ENCODE data around the gene INPP5B.
"Not testable (repeated sequence)": the region's sequence is repeated elsewhere in the genome, so short reads cannot be mapped to it uniquely, and the experiment has no call there.

The INPP5B gene

DNA sequence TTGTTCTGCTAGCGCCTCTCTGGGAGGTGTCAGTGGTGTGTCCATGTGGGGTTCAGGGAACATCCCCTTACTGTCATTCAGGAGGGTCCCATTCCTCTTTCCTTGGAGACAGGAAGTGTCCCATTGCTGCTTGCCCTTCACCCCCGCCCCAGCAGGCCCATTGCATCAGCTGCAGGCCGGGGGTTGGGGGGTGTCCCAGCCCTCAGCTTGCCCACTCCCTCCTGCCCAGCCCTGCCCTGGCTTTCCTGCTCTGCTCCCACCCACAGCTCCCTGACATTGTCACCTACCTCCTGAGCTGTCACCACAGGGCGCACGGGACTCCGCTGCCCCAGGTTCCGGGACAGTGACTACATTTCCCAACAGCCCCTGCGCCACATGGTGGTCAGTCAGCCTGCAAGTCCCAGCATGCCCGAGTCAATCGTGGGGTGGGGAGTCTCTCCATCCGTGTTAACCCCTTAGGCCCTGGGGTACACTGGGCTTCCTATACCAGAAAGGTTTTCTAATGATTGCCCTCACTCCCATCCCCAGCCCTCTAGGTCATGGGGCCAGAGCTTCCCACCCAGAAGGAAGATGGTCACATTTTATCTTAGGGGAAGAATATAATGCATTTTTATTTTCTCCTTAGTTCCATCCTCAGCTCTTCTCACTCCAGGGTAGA is at the start of gene INPP5B:
INPP5B (minus strand) TSS at position 351 of the 658 bp plus-strand sequence. CDS start 745 bp downstream, outside the sequence.
- no peak for DNase-seq

DNA sequence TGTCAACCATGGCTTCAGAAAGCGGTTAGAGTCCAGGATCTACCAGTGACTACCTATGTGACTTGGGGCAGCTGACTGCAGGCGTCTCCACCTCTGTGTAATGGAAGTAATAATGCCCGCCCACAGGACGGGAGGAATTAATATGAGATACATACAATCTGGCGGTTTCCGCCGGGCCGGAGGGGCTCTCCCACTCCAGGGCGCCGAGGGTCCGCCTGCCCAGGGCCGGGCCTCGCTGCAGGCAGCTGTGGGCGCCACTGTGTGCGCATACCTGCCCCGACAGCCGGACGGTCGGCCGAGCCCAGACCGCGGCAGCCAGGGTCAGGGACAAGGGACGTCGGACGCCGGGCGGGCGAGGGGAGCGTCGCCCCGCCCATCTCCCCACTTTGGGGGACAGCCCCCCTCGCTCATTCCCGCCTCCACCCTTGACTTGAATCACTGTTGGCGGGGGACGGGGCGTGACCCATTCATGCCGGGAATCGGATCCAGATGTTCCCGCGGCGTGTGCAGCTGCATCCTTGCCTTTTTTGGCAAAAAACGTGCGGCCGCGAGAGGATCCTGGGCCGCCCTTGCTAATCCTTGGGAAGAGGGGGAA is 49.0 kb upstream of the INPP5B start:
- DNase-seq, result no peak

DNA sequence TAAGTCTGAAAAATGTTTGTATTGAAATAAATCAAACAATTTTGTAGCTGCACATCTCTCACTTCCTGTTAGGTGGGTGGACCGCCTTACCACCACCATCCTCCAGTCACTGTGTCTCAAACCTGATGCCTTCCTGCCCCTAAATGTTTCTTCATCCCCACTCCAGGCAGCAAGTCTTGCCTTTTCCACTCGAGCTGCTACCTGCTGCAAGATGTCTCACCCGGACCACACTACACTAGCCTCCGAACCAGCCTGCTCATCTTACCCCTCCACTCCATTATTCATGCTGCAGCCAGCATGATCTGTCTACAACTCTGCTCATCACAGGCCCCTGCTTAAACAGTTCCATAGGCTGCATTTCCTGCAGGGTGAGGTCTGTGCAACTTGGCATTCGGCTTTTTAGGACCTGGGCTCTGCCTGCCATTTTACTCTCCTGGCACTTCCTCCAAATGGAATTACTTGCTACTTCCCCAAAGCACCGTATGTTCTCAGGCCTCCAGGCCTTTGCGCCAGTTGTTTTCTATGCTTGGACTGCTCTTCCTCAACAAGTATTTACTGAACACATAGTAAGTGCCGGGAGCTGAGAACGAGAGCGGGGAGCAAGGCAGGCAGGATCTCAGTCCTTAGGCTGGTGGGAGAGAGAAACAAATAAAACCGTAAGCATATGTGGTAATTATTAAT is 48.2 kb upstream of the INPP5B start:
- no peak for DNase-seq

DNA sequence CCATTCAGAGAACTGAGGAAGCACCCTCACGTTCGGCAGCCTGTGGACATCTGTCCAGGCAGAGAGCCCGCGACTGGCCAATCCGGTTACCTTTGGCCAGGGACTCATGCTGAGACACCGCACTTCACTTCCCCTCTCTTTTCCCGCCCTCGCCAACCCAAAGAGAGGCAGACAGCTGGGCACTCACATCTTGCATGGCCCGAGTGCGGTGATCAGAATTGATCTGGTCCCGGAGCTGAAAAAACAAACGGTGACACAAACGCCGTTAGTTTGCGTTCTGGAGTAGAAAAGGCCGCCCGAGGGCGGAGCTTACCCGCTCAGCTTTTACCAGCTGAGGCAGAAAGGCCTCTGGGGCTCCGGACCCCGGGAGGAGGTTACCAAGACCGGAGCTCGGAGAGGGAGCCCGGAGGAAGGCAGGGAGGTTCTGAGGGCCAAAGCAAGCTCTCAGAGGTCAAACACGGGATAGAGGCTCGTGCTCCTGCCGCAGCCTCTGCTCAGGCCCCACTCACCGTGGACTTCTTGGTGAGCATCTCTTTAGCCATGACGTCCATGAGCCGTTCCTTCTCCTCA is 42.6 kb upstream of the INPP5B start:
- no peak for DNase-seq

DNA sequence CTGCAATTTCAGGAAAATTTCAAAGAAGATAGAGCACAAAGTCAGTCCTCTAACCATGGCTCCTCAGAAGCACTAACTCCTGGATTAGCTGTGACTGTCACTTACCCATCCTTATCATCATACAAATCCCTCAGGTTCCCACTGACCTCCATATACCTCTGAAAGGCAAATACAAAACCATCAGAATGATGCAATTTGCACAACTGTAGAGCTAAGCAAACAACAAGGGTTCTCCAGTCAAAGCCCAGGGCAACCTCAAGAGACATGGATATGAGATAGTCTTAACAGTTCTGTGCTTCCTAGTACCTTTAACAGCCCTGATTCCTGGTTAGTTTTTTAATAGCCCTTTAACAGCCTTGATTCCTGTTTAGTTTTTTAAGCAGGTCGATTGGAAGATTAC is 40.8 kb upstream of the INPP5B start:
- no peak for DNase-seq

DNA sequence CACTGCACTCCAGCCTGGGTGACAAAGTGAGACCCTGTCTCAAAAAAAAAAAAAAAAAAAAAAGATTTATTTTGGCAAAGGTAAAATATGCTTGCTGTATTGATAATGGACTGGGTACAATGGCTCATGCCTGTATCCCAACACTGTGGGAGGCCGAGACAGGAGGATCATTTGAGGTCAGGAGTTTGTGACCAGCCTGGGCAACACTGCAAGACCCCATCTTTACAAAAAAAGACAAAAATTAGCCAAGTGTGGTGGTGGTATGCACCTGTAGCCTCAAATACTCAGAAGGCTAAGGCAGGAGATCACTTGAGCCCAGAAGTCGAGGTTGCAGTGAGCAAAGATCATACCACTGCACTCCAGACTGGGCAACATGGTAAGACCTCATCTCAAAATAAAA is 36.7 kb upstream of the INPP5B start:
- no peak for DNase-seq

DNA sequence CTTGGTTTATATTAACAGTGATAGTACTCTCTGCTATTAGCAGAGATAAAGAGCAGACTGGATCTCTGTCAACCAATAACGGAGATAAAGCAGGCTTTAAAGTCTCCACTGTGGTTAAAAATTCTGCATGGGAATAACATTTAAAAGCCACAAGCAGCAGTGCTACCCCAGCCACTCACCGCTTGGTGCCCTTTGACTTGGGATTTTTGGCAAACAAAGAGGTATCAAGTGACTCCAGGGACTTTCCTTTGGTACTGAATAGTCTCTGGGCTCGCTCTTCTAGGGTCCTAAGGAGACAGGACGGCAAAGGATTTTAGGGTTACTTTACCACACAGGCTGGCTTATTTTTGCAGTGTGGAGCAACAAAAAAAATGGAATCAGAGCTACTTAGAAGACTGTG is 31.7 kb upstream of the INPP5B start:
- no peak for DNase-seq

DNA sequence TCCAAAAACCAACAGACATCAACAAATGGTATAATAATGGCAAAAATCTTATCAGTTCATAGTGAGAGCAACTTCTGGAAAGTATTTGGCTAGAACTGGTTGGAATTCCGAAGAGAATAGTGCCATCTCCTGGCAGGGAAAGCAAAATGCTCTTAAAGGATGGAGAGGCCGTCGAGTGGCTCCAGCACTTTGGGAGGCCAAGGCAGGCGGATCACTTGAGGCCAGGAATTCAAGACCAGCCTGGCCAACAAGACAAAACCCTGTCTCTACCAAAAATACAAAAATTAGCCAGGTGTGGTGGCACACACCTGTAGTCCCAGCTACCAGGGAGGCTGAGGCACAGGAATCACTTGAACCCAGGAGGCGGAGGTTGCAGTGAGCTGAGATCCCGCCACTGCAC is 28.2 kb upstream of the INPP5B start:
- not testable (repeated sequence) for DNase-seq

DNA sequence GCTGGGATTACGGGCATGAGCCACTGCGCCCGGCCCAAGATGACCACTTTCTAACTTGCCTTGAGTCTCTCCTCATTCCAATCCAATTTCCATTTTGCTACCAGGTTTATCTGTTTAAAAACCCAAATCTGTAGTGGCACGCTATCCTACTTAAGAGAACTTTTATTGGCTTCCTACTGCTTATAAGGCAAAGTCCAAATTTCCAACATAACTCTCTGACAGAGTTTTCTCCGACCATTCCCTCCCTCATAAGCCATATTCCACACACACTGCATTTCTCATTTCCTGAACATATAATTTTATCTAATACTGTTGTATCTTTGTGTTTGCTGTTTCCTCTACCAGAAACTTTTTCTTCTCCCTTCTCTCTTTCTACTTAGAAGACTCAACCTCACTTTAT is 27.7 kb upstream of the INPP5B start:
- no peak for DNase-seq

DNA sequence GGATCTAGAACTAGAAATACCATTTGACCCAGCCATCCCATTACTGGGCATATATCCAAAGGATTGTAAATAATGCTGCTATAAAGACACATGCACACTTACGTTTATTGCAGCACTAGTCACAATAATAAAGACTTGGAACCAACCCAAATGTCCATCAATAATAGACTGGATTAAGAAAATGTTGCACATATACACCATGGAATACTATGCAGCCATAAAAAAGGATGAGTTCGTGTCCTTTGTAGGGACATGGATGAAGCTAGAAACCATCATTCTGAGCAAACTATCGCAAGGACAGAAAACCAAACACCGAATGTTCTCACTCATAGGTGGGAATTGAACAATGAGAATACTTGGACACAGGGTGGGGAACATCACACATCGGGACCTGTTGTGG is 26.8 kb upstream of the INPP5B start:
- DNase-seq, result not testable (repeated sequence)

DNA sequence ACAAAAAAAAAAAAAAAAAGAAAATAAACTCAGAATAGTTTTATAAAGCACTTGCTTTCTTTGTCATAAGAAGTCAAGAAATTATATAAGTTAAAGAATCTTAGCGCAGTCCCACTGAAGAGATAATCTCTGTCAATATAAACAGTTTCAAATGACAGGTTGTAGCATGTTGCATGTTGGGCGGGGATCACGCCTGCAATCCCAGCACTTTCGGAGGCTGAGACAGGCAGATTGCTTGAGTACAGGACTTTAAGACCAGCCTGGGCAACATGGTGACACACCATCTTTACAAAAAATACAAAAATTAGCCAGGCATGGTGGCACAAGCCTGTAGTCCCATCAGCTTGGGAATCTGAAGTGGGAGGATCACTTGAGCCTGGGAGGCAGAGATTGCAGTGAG is 18.4 kb upstream of the INPP5B start:
- DNase-seq, result no peak

DNA sequence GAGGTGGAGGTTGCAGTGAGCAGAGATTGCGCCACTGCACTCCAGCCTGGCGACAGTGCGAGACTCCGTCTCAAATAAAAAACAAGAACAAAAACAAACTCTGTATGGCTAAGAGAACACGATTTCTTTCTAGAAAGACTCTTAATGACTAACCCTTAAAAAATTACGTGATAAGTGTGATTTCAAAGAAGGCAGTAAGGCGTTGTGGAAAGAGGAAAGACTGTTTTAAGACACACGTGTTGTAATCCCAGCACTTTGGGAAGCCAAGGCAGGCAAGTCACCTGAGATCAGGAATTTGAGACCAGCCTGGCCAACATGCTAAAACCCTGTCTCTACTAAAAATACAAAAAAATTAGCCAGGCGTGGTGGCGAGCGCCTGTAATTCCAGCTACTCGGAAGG is 17.3 kb upstream of the INPP5B start:
- DNase-seq, result not testable (repeated sequence)

DNA sequence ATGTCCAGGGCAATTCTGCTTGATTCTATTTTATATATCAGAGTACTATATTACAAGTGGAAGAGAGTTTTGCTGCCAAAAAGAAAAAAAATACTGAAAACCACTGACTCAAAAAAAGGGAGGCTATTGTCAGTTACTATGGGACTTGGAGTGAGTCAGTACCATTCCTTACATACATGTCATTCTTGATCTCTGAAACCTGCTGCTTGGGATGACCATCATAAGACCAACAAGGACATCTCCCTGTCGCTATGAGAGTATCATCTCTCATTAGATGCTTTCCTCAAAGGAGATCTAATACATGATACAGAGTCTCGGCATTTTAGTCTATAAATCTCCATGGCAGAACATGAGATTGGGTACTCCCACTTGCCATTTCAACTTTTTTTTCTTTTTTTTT is 11.8 kb upstream of the INPP5B start:
- no peak for DNase-seq

DNA sequence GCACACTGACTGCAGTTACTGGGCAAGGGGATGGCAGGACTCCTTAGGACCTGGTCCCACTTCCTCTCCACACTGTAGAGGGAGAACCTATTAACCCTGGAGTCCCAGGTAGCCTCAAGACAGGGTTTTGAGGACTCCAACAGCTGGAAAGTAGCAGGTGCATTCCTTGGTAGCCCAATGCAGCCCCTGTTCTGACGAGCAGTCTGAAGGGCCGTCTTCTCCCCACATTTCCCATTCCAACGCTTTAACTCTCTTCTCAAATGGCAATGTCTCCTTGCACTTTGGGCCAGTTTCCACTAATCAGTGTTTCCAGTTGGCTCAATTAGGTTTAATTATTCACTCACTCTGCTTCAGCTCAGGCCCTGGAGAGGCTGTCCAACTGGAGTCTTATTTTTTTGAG is 8.8 kb upstream of the INPP5B start:
- DNase-seq, result no peak

DNA sequence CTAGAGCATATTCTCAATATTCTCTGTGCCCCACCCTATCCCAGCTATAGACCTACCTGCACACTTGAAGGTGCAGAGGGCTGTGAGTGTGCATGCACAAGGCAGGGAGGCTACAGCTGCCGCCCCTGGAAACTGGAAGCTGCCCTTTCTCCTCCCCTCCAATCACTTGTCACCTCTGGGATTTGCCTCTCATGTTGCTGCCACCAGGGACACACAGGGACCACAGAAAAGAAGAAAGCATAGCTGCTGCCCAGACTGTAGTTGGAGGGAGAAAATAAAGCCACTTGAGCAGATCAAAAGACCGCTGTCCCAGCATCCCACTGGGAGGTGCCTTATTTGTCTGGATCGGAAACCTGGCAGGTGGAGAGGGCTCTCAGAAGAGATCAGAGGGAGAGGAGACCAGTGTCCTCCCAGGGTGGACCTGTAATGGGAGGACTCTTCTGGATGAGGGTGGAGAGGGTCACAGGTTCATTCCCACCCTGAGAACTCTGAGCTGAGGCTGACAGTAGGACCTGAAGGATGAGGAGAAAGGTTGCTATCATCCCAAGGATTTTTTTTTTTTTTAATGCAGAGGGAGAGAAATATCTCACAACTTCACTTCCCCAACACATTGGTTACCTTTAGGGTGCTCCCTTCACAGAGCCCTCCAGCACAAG is 7.6 kb upstream of the INPP5B start:
- DNase-seq, result peak; percentile 34

DNA sequence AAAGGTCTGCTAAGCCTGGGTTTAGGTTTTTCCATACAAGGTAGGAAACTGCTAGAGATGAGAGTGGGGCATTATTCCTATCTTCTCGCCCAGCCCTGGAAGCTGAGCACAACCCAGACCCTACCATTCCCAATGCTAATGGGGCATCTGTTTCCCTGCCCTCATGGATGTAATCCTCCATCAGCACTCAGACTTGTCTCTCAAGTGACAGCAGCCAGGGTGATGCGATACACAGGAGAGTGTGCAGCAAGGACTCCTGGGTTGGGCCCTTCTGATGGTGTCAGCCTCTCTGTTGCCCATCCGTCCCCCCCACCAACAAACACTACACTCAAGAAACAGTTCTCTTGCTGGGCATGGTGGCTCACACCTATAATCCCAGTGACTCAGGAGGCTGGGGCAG is 5.9 kb upstream of the INPP5B start:
- DNase-seq, result no peak

DNA sequence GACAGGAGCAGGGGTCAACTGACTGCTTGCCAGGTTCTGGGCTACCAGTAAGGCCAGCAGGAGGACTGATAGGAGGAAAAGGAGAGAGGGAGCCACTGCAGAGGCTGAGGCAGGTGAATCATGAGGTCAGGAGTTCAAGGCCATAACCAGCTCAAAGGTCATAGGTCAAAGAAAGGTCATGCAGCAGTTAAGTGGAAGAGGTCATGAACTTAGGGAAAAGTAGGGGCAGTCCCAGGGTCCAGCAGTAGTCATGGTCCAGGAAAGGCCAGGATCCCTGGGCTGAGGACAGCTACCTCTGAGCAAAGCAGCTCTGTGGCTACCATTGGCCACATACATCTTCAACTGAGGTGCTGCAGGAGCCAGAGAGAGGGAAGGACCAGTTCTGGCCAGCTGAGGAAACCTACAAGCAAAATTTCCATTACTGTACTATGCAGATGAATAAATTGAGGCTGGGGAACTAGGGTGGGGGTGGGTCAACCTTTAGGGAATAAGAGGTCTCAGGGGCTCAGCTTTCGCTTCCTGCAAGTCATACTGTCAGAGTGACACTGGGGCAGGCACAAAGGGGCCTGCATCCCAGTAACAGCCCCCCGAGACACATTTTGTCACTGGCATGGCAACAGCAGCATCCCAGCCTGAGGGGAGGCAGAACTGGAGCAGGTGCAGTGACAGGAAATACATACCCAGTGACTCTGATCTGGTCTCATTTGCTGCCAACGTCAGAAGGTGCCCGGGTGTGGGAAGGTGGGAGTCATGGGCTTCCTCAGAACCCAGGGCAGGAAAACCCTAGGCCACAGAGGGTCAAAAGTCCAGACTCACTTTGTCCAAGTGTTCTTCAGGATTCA is 5.2 kb upstream of the INPP5B start:
- no peak for DNase-seq

DNA sequence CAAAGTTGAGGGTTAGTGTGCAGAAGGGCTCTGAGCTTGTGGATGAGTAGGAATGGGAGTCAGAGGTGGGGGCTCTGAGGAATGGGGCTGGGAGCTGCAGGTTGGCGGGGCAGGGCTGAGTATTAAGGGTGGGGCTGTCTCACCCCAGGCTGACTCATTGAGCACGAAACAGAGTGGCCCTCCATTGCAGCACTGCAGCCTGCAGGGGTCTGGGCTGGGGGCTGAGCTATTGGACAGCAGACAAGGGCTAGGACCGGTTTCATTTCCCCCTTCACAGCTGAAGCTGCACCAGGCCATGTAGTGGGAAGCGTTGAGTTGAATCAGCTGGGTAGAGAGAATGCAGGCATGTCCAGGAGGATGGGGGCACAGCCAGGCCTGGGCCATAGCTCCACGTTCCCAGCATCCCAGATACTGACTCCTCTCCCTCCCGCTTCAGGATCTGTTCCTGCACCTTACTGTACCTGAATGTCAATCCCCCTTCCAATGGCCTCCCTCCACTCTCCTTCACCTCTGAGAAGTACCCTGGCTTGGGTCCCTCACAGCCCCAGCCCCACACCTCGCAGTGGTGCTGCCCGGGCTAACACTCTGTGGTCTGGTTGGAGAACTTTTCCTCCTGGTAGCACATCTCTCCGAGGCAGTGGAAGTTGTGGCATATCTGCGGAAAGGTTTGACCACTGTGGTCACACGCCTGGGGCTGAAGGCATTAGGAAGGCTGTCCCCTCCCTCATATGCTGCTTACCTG is 4.4 kb upstream of the INPP5B start:
- no peak for DNase-seq

DNA sequence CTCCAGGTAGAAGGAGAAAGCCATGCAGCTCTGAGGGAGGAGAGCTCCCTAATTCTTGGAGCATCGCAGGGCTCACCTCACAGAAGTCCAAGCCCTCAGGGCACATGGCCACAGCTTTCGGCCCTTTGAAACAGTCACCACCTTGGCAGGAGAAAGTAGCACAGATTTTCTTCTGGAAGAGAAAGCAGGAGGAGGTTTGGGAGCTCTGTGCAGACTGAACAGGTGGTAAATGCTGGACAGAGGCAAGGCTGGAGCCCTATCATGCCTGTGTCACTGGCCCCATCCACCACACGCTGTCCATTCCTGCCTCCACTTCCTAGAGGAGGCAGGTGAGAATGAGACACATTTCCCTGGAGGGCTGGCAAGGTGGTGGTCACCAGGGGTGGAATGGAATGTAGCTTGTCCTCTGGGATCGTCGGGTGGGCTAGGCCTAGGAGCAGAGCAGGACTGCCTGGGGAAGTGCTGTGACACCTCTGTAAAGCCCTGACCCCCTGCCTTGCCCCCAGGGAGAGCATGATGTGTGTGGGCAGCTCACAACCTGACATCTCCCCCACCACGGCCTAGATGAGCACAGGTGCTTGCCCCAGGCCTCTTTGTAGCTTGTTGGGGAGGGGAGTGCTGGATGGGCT is 2.8 kb upstream of the INPP5B start:
- DNase-seq, result no peak

DNA sequence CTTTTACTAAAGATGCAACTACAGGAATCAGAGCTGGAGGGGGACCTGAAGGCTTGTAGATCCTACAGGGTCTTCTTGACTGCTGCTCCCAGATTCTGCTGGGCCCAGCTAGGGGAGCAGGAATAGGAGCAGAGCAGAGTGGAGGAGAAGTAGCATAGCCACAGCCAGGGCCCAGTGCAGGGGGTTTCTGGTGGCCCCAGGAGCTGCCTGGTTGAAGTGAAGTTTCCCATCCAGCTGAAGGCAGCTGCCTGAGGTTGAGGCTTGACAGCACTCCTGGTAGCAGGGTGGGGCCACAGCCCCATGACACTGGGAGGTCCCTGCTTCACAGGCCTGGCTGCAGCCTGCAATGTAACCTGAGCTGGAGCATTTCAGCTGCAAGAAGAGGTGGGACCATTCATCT is 2.0 kb upstream of the INPP5B start:
- DNase-seq, result no peak

DNA sequence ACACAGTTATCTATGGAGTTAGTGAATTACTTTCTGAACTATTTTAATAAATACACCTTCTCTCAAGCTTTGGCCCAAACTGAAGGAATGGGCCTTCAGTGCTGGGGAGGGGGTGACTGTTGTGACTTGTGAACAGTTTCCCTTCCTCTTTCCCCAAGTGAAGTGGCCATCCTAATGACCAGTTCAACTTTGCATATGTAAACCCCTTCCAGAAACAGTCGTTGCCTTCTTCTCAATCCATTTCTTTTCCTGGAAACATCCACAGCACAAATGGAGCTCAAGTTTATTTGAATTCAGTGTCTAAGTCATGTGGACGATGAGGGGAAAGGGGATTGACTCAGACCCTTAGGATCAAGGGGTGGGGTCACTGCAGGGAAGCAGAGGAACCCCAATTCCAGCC is 1.3 kb upstream of the INPP5B start:
- no peak for DNase-seq
